RPMI7951 (cell line): Measurements from ENCODE around the gene APOBEC4. TPM values are rescaled to one million over a fixed set of nuclear protein-coding genes. Genes with fewer than 3 reads are reported as not detected.

Experiments
- DNase-seq: peaks from one replicate; pipeline ENCODE4 v3.0.0-alpha.2; 2012; ENCODE audit warnings: low read depth
- total RNA-seq: library from RNA; depleted of rRNA; stranded (reverse); fragments of >200 nt; shearing (Covaris generic); gene quantifications from 2 replicates; pipeline ENCODE4 v1.2.3, GENCODE V29; 2014; rRNA removed

The APOBEC4 gene
- total RNA-seq, 1 experiment from 2014 or later, result not detected

DNA sequence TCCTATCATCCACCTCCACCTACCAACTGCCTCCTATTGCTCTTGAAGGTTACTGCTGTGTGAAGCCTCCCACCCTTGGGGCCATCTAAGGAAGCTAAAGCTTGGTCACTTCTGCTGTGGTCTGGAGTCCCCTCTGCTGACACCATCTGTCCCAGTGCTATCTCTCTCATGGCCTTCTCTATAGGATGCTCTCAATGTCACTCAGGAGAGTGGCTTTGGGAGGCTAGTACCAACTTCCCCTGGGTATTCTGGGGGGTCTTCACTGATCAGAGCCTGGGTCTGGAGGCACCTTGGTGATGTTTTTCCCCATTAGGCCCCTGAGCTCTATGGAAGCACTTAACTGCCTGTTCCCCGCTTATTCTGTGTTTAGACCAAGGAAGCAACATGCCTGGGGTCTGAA lies 50.6 kb downstream of the APOBEC4 start:
- DNase-seq, result no peak

DNA sequence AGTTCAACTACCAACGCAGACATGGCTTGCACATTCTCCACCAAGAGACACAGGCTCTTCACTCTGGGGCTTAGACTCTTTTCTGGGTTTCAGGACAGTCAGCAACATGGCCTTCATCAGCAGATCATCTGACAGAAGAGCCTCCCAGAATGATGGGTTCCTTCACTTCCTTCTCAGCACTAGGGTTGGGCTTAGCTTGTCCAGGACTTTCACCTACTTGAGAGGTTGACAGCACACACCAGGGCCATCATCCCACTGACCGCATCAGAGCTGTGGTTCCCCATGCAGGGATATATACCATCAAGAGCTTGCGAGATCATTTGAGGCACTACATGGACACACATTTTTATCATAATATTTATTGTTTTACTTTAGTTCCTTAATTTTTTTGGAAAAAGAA lies 52.5 kb downstream of the APOBEC4 start:
- DNase-seq, result no peak

DNA sequence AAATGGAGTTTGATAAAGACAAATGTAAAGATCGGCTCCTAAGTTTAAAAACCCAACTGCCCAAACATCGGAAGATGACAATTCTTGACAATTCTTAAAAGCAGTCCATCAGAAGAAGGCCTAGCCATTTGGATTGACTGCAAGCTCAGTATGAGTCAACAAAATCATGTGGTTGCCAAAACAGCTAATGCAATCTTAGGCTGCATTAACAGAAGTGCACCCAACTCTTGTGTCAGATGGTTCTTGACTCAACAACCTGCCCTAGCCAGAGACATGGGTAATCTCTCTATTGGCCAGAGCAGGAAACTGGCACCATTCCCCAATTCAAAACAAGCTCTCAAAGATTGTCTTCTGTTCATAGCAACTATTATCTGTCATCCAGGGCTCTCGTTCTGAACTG lies 53.0 kb downstream of the APOBEC4 start:
- peak; percentile 82 for DNase-seq

DNA sequence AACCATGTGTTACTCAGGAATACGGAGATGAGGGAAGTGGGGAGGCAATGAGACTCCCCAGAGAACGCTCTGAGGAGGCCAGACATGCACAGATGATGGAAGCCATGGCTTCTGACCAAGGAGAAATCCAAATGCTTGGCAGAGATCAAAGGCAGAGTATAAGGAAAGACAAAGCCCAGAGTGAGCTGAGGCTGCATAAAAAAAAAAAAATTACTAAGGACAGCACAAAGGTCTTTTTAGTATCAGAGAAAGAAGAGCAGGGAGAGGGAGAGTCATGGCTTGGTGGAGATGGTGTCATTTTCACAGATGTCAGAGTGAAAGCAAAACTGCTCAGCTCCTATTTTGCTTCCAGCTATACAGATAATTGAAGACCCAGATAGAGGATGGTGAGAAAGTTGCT lies 54.7 kb downstream of the APOBEC4 start:
- peak; percentile 53 for DNase-seq

DNA sequence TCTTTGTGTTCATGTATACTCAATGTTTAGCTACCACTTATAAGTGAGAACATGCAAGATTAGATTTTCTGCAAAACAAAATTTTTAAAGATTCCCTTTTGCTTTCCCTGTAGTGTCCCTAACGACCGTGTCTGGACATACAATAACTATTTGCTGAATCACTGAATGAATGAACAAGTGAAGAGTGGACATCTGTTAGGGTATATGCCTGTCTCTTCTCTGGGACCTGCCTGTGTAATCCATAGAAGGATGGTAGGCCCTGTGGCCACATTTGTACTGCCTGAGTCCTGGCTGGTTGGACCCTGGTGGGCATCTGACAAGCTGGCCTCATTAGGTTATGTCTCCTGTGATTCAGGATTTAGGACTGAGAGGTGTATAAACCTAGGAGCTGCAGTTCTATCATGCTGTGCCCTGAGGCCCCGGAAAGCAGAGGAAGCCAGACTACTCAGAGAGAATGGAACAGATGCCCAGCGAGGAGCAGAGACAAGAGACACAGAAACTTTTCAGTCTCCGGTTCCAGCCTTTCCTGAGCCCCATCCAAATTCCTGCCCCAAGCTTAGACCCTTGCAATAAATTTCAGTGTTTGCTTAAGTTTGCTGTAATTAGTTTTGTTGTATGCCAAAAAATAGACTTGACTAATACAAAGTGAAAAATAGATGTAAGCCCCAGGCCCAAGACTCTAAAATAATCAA lies 55.3 kb downstream of the APOBEC4 start:
- DNase-seq, result peak; percentile 50

DNA sequence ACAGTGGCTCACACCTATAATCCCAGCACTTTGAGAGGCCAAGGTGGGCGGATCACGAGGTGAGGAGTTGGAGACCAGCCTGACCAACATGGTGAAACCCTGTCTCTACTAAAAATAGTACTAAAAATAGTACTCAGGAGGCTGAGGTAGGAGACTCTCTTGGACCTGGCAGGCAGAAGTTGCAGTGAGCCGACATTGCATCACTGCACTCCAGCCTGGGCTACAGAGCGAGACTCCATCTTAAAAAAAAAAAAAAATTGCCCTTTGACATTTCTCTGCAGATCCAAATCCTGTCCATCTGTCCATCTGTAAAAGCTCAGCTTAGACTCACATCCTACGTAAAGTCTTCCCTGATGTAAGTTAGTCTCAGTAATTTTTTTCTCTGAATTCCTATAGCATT lies 56.6 kb downstream of the APOBEC4 start:
- DNase-seq, result no peak

Other genes with a start within 250 kb of the APOBEC4 start
- gene NMNAT2, start 234.9 kb downstream of the APOBEC4 start, total RNA-seq, result 4.3 and 4.4 TPM in 2 replicates
- 8.6 and 10.5 TPM in 2 replicates for gene SMG7, start 180.8 kb downstream of the APOBEC4 start, total RNA-seq
- gene NCF2, start 62.9 kb downstream of the APOBEC4 start, total RNA-seq, result not detected in 2 replicates
- gene ARPC5, start 17.5 kb downstream of the APOBEC4 start, total RNA-seq, result 182 and 204 TPM in 2 replicates
- 19.2 and 23.6 TPM in 2 replicates for gene RGL1, start 151.8 kb upstream of the APOBEC4 start, total RNA-seq